Tibial artery (tissue), 4 donors: ENCODE results near the gene ZMIZ2.

Experiments used
- DNase-seq, 2 donors: peaks; one replicate each; pipeline ENCODE4 v3.0.0-alpha.2; 2019
- H3K27ac ChIP-seq, 2 donors: fragments of 200-600 bp; sonication (generic) in 1 of 2; 1 replicate in 1 of 2; 2 replicates in 1 of 2; pipeline ENCODE4 v1.5.1; 2018 to 2019; ENCODE audit warnings: mild to moderate bottlenecking in 1 of 2
- H3K27me3 ChIP-seq, 2 donors: fragments of 200-600 bp; sonication (generic) in 1 of 2; one replicate each; pipeline versions ENCODE4 v1.5.1 to v1.6.0; 2016 to 2019
- H3K36me3 ChIP-seq, 3 donors: fragments of 200-600 bp; sonication (generic) in 2 of 3; one replicate each; pipeline ENCODE4 v1.5.1; 2016 to 2019; ENCODE audit warnings: mild to moderate bottlenecking in 2 of 3
- H3K4me1 ChIP-seq, 4 donors: fragments of 200-600 bp; sonication (generic) in 2 of 4; 1 replicate in 3 of 4; 2 replicates in 1 of 4; pipeline ENCODE4 v1.5.1; 2016 to 2019
- H3K4me3 ChIP-seq, 2 donors: fragments of 200-600 bp; sonication (generic) in 1 of 2; 1 replicate in 1 of 2; 2 replicates in 1 of 2; pipeline ENCODE4 v1.5.1; 2018 to 2019; ENCODE audit warnings: mild to moderate bottlenecking in 2 of 2
- H3K9me3 ChIP-seq, 3 donors: fragments of 200-600 bp; sonication (generic) in 1 of 3; one replicate each; pipeline ENCODE4 v1.5.1; 2016 to 2019
- CTCF ChIP-seq, 2 experiments: fragments of 200-600 bp in 1 of 2; fragments of 450-650 bp in 1 of 2; IDR thresholded peaks; one replicate each; pipeline ENCODE4 v1.5.1; 2017 to 2019; ENCODE audit warnings: antibody characterized with exemption in 2 of 2, mild to moderate bottlenecking in 1 of 2, moderate library complexity in 1 of 2
- intact Hi-C: fragments of 100-400 bp; cut with DNase I; formaldehyde crosslinking; loops from one replicate; pipeline ENCODE4 v1.15.0; 2023; ENCODE audit warnings: low total_unique reads

The ZMIZ2 gene

GRCh38 chr7:44787762-44788161, 39.1 kb downstream of the ZMIZ2 start:
- no peak overlapping the region for H3K4me3 ChIP-seq
- H3K9me3 ChIP-seq: peaks cover 0 to 5% (median 4%) of the 10 kb centered on the region in 3 donors
- H3K27me3 ChIP-seq: no peaks in the 10 kb centered on the region
- TF ChIP-seq CTCF (IDR thresholded peaks at IDR 0.05): no peak
- no peaks in the 10 kb centered on the region for H3K36me3 ChIP-seq
- intact Hi-C loops: no loop called here
- H3K27ac ChIP-seq: no peak overlapping the region
- DNase-seq: no peak
- peaks cover 0 to 12% (median 0%) of the 10 kb centered on the region in 4 donors for H3K4me1 ChIP-seq

DNA sequence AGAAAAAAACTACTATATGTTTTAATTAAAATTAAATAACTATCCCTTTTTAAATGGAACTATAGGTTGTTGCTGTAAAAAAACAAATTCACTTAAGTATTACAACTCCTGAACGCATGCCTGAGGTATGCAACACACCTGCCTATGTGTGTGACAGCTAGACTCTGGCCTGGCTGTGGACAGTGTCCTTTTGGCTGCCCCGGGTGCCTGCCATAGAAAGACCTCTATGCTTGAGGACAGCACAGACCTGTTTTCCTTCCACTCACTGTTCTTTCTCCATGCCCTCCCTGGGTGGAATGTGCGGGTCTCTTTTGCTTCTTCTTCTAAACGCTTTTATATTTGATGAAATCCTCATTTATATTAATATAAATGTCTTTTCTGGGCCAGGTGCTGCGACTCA, 41.3 kb downstream of the ZMIZ2 start:
- Histone ChIP-seq H3K27ac (no peak overlapping the region), H3K36me3 (no peaks in the 10 kb centered on the region), H3K4me1 (peaks cover 0 to 12% (median 0%) of the 10 kb centered on the region in 4 donors), H3K27me3 (no peaks in the 10 kb centered on the region), H3K9me3 (no peaks in the 10 kb centered on the region), H3K4me3 (no peak overlapping the region)
- DNase-seq: no peak
- TF ChIP-seq CTCF (IDR thresholded peaks at IDR 0.05): no peak
- intact Hi-C loops: no loop called here

DNA sequence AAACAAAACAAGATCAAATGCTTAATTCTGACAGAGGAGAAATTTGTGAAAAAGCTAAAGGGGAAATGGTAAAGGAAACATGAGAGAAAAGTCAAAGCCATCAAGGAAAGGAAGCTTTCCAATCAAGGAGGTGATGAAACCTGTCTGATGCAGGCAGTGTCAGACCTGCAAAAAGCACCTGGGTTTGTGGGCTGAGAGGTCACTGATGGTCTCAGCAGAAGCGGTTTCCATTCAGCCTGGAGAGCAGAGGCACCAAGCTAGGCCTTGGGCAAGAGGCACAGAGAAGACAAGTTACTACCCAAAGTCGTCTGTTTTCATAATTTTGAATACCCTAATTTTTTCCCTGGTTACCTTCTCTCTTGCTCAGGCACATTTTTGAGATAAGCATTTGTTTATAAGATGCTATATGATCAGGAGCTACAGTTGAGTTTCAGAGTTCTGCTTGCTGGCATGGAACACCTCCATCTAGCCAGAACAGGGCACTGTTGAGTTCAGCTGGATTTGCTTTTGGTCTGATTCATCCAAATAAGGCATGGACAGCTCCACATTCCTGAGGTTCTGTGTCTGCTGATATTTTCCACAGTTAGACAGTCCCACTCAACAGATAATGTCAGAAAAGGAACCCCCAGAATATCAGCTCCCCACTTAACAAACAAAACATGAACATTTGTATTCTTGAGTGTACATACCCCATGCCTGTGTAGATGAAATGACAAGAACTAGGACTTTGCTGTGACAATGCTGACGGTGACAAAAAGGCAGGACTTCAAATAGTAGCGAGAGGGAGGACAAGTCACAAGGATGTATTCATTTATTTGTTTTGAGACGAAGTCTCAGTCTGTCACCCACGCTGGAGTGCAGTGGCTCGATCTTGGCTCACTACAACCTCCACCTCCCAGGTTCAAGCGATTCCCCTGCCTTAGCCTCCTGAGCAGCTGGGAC, 42.9 kb downstream of the ZMIZ2 start:
- no peak overlapping the region for H3K4me3 ChIP-seq
- intact Hi-C loops: no loop called here
- no peaks in the 10 kb centered on the region for H3K9me3 ChIP-seq
- no peak for TF ChIP-seq CTCF (IDR thresholded peaks at IDR 0.05)
- no peaks in the 10 kb centered on the region for H3K36me3 ChIP-seq
- no peak for DNase-seq
- peaks cover 0 to 12% (median 1%) of the 10 kb centered on the region in 4 donors for H3K4me1 ChIP-seq
- H3K27ac ChIP-seq: peak overlapping the region; percentile 53 to 54
- no peaks in the 10 kb centered on the region for H3K27me3 ChIP-seq

- no peaks in the 10 kb centered on the region for H3K9me3 ChIP-seq
- H3K4me3 ChIP-seq: no peak overlapping the region
- H3K27ac ChIP-seq: peak overlapping the region in 1 of 2 donors; percentile 7
- TF ChIP-seq CTCF (IDR thresholded peaks at IDR 0.05): no peak
- no peaks in the 10 kb centered on the region for H3K36me3 ChIP-seq
- DNase-seq: no peak
- H3K27me3 ChIP-seq: no peaks in the 10 kb centered on the region
- H3K4me1 ChIP-seq: peaks cover 0 to 25% (median 13%) of the 10 kb centered on the region in 4 donors
- intact Hi-C loops: no loop called here
These were observed 45.3 kb downstream of the ZMIZ2 start for GRCh38 chr7:44793919-44794318.

DNA sequence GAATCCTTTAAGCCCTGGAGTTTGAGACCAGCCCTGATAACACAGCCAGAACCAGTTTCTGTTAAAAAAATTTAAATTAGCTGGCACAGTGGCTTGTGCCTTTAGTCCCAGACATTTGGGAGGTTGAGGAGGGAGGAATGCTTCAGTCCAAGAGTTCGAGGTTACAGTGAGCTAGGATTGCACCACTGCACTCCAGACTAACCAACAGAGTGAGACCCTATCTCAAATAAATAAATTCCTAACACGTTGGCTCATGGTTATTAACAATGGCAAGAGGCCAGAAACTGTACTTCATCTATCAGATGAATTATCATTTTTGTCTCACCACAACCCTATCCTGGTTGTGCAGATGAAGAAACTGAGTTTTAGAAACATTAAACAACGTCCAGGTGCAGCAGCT, 45.7 kb downstream of the ZMIZ2 start:
- Histone ChIP-seq H3K4me3 (no peak overlapping the region), H3K27ac (peak overlapping the region in 1 of 2 donors; percentile 7), H3K9me3 (no peaks in the 10 kb centered on the region), H3K36me3 (peaks cover 0 to under 1% (median under 1%) of the 10 kb centered on the region in 3 donors), H3K27me3 (no peaks in the 10 kb centered on the region), H3K4me1 (peaks cover 0 to 29% (median 17%) of the 10 kb centered on the region in 4 donors)
- TF ChIP-seq CTCF (IDR thresholded peaks at IDR 0.05): no peak
- DNase-seq: no peak
- intact Hi-C loops: no loop called here
